Measurements from ENCODE around the gene GNAQ. TPM values are rescaled to one million over a fixed set of nuclear protein-coding genes. Genes with fewer than 3 reads are reported as not detected.

The GNAQ gene
- total RNA-seq, 6 experiments from 2014 or later: 41.6 to 45.8 (median 44.3) TPM

DNA sequence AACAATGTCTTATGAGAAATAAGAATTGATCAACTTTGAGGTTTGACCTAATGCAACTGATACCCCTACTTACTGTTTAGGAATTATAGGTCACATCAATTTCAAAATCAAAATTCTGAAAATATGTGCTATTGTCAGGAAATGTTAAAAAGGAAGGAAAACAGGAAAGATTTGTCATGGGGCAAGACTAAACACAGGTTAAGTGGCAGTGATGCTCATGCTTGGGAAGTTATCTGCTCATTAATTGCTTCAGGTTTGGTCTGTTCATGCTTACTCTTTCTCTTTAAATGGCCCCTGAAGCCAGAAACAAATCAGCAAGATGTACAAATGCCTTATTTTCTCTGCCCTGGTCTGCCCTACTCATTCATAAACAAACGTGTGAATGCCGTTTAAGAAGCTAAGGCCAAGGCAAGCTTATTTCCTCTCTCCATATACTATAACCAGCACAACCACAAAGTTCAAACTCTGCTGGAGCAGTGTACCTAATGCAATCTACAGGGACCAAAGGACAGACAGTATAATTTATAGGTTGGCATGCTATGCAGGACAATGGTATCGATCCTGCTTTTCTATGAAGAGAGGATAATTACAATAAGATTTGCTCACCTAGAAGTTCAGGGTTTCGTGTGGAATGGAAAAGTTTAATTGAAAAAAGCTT lies 177.2 kb downstream of the GNAQ start:
- Mint-ChIP-seq H3K9me3 (no peaks in the 10 kb centered on the region), H3K36me3 (ENCODE audit: low read depth) (peaks cover 14% of the 10 kb centered on the region), H3K27me3 (ENCODE audit: insufficient read depth) (no peaks in the 10 kb centered on the region), H3K4me1 (ENCODE audit: low read depth) (peaks cover 49% of the 10 kb centered on the region), H3K4me3 (no peak overlapping the region), H3K27ac (no peak overlapping the region)
- DNase-seq: no peak
- TF ChIP-seq, protein P1, sequence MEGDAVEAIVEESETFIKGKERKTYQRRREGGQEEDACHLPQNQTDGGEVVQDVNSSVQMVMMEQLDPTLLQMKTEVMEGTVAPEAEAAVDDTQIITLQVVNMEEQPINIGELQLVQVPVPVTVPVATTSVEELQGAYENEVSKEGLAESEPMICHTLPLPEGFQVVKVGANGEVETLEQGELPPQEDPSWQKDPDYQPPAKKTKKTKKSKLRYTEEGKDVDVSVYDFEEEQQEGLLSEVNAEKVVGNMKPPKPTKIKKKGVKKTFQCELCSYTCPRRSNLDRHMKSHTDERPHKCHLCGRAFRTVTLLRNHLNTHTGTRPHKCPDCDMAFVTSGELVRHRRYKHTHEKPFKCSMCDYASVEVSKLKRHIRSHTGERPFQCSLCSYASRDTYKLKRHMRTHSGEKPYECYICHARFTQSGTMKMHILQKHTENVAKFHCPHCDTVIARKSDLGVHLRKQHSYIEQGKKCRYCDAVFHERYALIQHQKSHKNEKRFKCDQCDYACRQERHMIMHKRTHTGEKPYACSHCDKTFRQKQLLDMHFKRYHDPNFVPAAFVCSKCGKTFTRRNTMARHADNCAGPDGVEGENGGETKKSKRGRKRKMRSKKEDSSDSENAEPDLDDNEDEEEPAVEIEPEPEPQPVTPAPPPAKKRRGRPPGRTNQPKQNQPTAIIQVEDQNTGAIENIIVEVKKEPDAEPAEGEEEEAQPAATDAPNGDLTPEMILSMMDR (IDR thresholded peaks at IDR 0.05): no peak

DNA sequence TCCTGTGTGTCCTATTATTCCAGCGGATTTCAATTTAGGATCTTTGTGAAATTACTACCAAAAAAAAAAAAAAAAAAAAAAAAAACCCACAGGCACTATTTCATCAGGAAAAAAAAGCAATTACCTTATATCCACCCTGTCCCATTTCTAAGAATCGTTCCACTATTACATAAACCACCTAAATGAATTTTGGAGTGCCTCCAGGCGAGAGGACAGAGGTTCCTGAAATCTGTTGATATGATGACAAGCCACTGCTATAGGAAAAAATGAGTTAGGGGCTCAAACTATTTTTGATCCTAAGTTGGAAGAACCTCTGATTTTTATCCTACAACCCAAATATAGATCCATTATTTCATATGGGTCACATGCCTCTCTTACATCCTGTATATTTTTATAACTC lies 177.9 kb downstream of the GNAQ start:
- Mint-ChIP-seq H3K27ac (no peak overlapping the region), H3K4me3 (no peak overlapping the region), H3K9me3 (no peaks in the 10 kb centered on the region)

DNA sequence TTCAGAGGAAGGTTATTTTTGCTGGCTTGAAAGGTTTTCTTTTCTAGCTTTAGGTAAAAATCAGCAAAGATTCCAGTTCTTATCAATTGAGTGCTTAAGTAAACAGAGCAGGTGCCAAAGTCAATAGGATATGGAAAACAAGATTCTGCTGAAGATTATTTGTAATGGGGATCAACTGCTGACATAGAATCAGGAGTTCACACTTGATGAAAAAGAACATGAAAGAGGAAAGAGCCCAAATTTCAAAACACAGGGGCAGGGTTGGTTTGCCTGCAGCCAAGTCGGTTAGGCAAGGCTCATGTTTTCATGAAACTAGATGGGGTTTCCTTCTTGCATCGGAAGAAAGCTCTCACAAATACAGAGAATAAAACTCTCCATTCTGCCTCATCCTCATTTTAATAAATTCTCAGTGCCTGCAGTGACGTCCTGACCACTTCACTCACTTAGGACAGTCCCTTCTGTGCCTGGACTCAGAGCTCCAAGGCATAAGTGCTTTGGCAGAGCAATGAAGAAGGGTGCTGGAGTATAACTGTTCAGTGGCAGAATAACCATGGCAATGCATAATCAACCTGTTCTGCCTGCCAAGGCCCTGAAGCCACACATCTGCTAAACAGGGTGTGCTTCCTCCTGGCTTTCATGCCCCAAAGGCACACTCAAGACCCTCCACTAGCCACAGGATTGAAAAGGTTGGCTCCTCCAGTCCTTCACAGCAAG lies 179.6 kb downstream of the GNAQ start:
- H3K4me1 Mint-ChIP-seq (ENCODE audit: low read depth): peaks cover 28% of the 10 kb centered on the region
- H3K4me3 Mint-ChIP-seq: no peak overlapping the region
- no peak overlapping the region for H3K27ac Mint-ChIP-seq
- H3K27me3 Mint-ChIP-seq (ENCODE audit: insufficient read depth): no peaks in the 10 kb centered on the region
- TF ChIP-seq, protein P1 (IDR thresholded peaks at IDR 0.05): no peak
- no peaks in the 10 kb centered on the region for H3K36me3 Mint-ChIP-seq (ENCODE audit: low read depth)
- no peaks in the 10 kb centered on the region for H3K9me3 Mint-ChIP-seq
- DNase-seq: no peak

More for the DNA sequence above, 177.9 kb downstream of the GNAQ start:
- Mint-ChIP-seq H3K4me1 (ENCODE audit: low read depth) (peaks cover 45% of the 10 kb centered on the region), H3K36me3 (ENCODE audit: low read depth) (peaks cover 9% of the 10 kb centered on the region), H3K27me3 (ENCODE audit: insufficient read depth) (no peaks in the 10 kb centered on the region)
- TF ChIP-seq, protein P1 (IDR thresholded peaks at IDR 0.05): no peak
- no peak for DNase-seq

DNA sequence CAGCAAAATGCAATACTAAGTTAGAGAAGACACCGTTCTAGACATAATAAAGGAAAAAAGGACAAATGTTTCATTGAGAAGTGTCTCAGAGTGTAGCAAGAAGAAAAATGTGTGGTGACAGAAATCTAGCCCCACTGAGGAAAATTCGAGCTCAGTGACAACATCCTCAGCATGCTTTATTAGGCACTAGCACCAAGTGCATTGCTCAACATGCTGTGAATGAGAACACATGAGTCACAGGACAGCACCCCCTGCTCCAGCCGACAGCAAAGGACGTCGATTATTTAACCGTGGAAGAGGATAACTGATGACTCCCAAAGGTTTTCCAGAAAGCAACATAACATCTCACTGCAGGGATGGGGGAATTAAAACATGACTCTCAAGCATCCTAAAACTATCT lies 182.7 kb downstream of the GNAQ start:
- Mint-ChIP-seq H3K27ac (peak overlapping the region; percentile 86), H3K4me3 (peak overlapping the region; percentile 52)
- TF ChIP-seq, protein P1 (IDR thresholded peaks at IDR 0.05): no peak

DNA sequence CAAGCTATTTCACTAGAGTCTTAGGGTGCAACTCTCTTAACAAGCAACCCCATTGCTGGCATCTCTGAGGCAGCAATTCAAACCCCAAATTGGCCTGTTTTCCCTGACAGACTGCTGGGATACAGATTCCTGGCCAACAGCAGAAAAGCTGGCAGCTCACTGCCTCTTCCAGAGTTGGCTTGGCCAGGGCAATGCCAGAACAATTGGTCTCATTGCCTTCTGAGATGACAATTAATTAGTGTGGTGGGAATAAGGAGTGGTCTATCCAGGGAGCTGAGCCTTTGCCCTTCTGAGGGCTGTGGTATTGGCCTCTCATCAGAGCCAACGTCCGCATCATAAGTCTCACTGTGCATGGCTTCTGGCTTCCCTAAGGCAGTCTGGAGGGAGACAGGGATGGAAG lies 183.2 kb downstream of the GNAQ start:
- Mint-ChIP-seq H3K27me3 (ENCODE audit: insufficient read depth) (no peaks in the 10 kb centered on the region; the same call in 1 of the 2 replicates), H3K36me3 (ENCODE audit: low read depth) (no peaks in the 10 kb centered on the region), H3K4me1 (ENCODE audit: low read depth) (peaks cover 8% of the 10 kb centered on the region), H3K27ac (peak overlapping the region; percentile 86), H3K4me3 (peak overlapping the region; percentile 52), H3K9me3 (no peaks in the 10 kb centered on the region)
- TF ChIP-seq, protein P1 (IDR thresholded peaks at IDR 0.05): no peak
- DNase-seq: no peak

More for the DNA sequence above, 182.7 kb downstream of the GNAQ start:
- no peaks in the 10 kb centered on the region; the same call in 1 of the 2 replicates for H3K27me3 Mint-ChIP-seq (ENCODE audit: insufficient read depth)
- H3K36me3 Mint-ChIP-seq (ENCODE audit: low read depth): no peaks in the 10 kb centered on the region
- peak; percentile 80 for DNase-seq
- H3K9me3 Mint-ChIP-seq: no peaks in the 10 kb centered on the region
- H3K4me1 Mint-ChIP-seq (ENCODE audit: low read depth): peaks cover 4% of the 10 kb centered on the region

Data from HFFc6 (cell line).